ENCODE measurements around the gene LIMD2.

LIMD2 gene

GRCh38 chr17:63679214-63679613, 20.7 kb downstream of the LIMD2 start:
- DNase-seq = no peak

GRCh38 chr17:63676584-63676983, 23.3 kb downstream of the LIMD2 start:
- DNase-seq = no peak

GRCh38 chr17:63675607-63676546, 24.0 kb downstream of the LIMD2 start:
- DNase-seq = no peak

GRCh38 chr17:63675231-63675606, 24.7 kb downstream of the LIMD2 start:
- DNase-seq = no peak

- DNase-seq = no peak
These were observed 27.1 kb downstream of the LIMD2 start for GRCh38 chr17:63672856-63673255.

- no peak for DNase-seq
These were observed 34.3 kb downstream of the LIMD2 start for GRCh38 chr17:63665527-63666214.

GRCh38 chr17:63659850-63660249, 40.1 kb downstream of the LIMD2 start:
- DNase-seq = no peak

GRCh38 chr17:63658366-63658765, 41.6 kb downstream of the LIMD2 start:
- no peak for DNase-seq

- DNase-seq = no peak
These were observed 42.1 kb downstream of the LIMD2 start for GRCh38 chr17:63657786-63658185.

- DNase-seq = no peak
These were observed 46.9 kb downstream of the LIMD2 start for GRCh38 chr17:63653050-63653449.

GRCh38 chr17:63652106-63652505, 47.8 kb downstream of the LIMD2 start:
- DNase-seq = no peak

GRCh38 chr17:63649813-63650212, 50.1 kb downstream of the LIMD2 start:
- no peak for DNase-seq

- no peak for DNase-seq
These were observed 52.0 kb downstream of the LIMD2 start for GRCh38 chr17:63647936-63648335.

- no peak for DNase-seq
These were observed 52.7 kb downstream of the LIMD2 start for GRCh38 chr17:63647065-63647725.

- no peak for DNase-seq
These were observed 53.5 kb downstream of the LIMD2 start for GRCh38 chr17:63646488-63646806.

All from activated T-cell treated with anti-CD3 and anti-CD28 coated beads for 4 hours (primary cell).